ENCODE results near the gene RSF1.

- TF ChIP-seq POLR2A (IDR thresholded peaks at IDR 0.05; ENCODE audit: low read depth, low read length) (no peak), TAF1 (IDR thresholded peaks at IDR 0.05; ENCODE audit: low read depth, low read length) (no peak), SPI1 (IDR thresholded peaks at IDR 0.05; ENCODE audit: low read depth, low read length) (no peak), POLR2AphosphoS5 (IDR thresholded peaks at IDR 0.05; ENCODE audit: low read depth, low read length) (no peak), POU2F2 (IDR thresholded peaks at IDR 0.05; ENCODE audit: low read depth, low read length) (no peak)
Observed at GRCh38 chr11:77647654-77648305, 172.7 kb downstream of the RSF1 start.

Measured in GM12891 (cell line).